H9 (cell line): ENCODE measurements around the gene CFAP57. TPM values are rescaled to one million over a fixed set of nuclear protein-coding genes. Genes with fewer than 3 reads are reported as not detected.

Source experiments
- DNase-seq: peaks from one replicate; pipeline ENCODE4 v3.0.0-alpha.2; 2017
- H2AFZ ChIP-seq: one replicate; pipeline ENCODE4 v1.6.1; 2013; ENCODE audit warnings: mild to moderate bottlenecking, low read length, control low read depth, moderate library complexity
- H2AK5ac ChIP-seq: 2 replicates; pipeline ENCODE4 v1.6.1; 2013; ENCODE audit warnings: low read length, control low read depth, mixed read lengths; ENCODE audit not compliant: insufficient read length
- H2BK120ac ChIP-seq: one replicate; pipeline ENCODE4 v1.6.1; 2013; ENCODE audit warnings: low read depth, mild to moderate bottlenecking, low read length, control low read depth, inconsistent platforms; ENCODE audit not compliant: poor library complexity, severe bottlenecking
- H2BK12ac ChIP-seq: 2 replicates; pipeline ENCODE4 v1.6.1; 2013; ENCODE audit warnings: low read length, control low read depth, mixed read lengths, low read depth; ENCODE audit not compliant: insufficient read length
- H2BK15ac ChIP-seq: 2 replicates; pipeline ENCODE4 v1.6.1; 2013; ENCODE audit warnings: low read depth, low read length, control low read depth
- H2BK20ac ChIP-seq: one replicate; pipeline ENCODE4 v1.6.1; 2013; ENCODE audit warnings: low read depth, mild to moderate bottlenecking, low read length, control low read depth, inconsistent platforms; ENCODE audit not compliant: poor library complexity, severe bottlenecking
- H2BK5ac ChIP-seq: 2 replicates; pipeline ENCODE4 v1.6.1; 2013; ENCODE audit warnings: low read length, control low read depth, mixed read lengths; ENCODE audit not compliant: insufficient read length
- H3K14ac ChIP-seq: 2 replicates; pipeline ENCODE4 v1.6.1; 2013; ENCODE audit warnings: low read length, control low read depth; ENCODE audit not compliant: insufficient read depth
- H3K18ac ChIP-seq: 2 replicates; pipeline ENCODE4 v1.6.1; 2013; ENCODE audit warnings: low read depth, mild to moderate bottlenecking, mixed read lengths, low read length, control low read depth; ENCODE audit not compliant: insufficient read length
- H3K23ac ChIP-seq: 2 replicates; pipeline ENCODE4 v1.6.1; 2013; ENCODE audit warnings: low read length, control low read depth, mixed read lengths, low read depth; ENCODE audit not compliant: insufficient read length
- H3K23me2 ChIP-seq: 2 replicates; pipeline ENCODE4 v1.6.1; 2013; ENCODE audit warnings: low read depth, mild to moderate bottlenecking, mixed read lengths, low read length, control low read depth; ENCODE audit not compliant: insufficient read length, poor library complexity, severe bottlenecking
- H3K27ac ChIP-seq: 2 replicates; pipeline ENCODE4 v1.5.1; 2013; ENCODE audit warnings: low read length, control low read depth, mixed read lengths, low read depth; ENCODE audit not compliant: insufficient read length
- H3K27me3 ChIP-seq: 2 replicates; pipeline ENCODE4 v1.6.1; 2013; ENCODE audit warnings: low read length, control low read depth, inconsistent platforms; ENCODE audit not compliant: insufficient read depth
- H3K4ac ChIP-seq: 2 replicates; pipeline ENCODE4 v1.6.1; 2013; ENCODE audit warnings: low read depth, mild to moderate bottlenecking, control low read depth, inconsistent platforms, low read length, moderate library complexity
- H3K4me1 ChIP-seq: 2 replicates; pipeline ENCODE4 v1.6.1; 2013; ENCODE audit warnings: low read length, control low read depth, inconsistent platforms; ENCODE audit not compliant: insufficient read depth
- H3K4me2 ChIP-seq: 2 replicates; pipeline ENCODE4 v1.6.1; 2013; ENCODE audit warnings: low read length, control low read depth, mixed read lengths; ENCODE audit not compliant: insufficient read length, insufficient read depth
- H3K56ac ChIP-seq: 2 replicates; pipeline ENCODE4 v1.6.1; 2013; ENCODE audit warnings: low read depth, mild to moderate bottlenecking, mixed read lengths, low read length, control low read depth; ENCODE audit not compliant: insufficient read length
- H3K79me1 ChIP-seq: 2 replicates; pipeline ENCODE4 v1.6.1; 2013; ENCODE audit warnings: low read depth, mild to moderate bottlenecking, moderate library complexity, low read length, control low read depth, inconsistent platforms; ENCODE audit not compliant: insufficient read depth, poor library complexity, severe bottlenecking
- H3K79me2 ChIP-seq: 2 replicates; pipeline ENCODE4 v1.6.1; 2013; ENCODE audit warnings: low read length, control low read depth, inconsistent platforms; ENCODE audit not compliant: insufficient read depth
- H3K9ac ChIP-seq: 2 replicates; pipeline ENCODE4 v1.6.1; 2013; ENCODE audit warnings: low read length, control low read depth, mixed read lengths; ENCODE audit not compliant: insufficient read length; ENCODE audit errors: extremely low read depth
- H3K9me3 ChIP-seq: one replicate; pipeline ENCODE4 v1.6.1; 2013; ENCODE audit warnings: low read depth, low read length, inconsistent platforms; ENCODE audit not compliant: control insufficient read depth
- H3T11ph ChIP-seq: one replicate; pipeline ENCODE4 v1.6.1; 2013; ENCODE audit warnings: mild to moderate bottlenecking, low read length, control low read depth, inconsistent platforms
- H4K20me1 ChIP-seq: one replicate; pipeline ENCODE4 v1.6.1; 2013; ENCODE audit not compliant: control insufficient read depth, insufficient read length, insufficient read depth
- H4K5ac ChIP-seq: 2 replicates; pipeline ENCODE4 v1.6.1; 2013; ENCODE audit warnings: low read depth, mild to moderate bottlenecking, mixed read lengths, low read length, control low read depth; ENCODE audit not compliant: insufficient read length
- H4K8ac ChIP-seq: replicated peaks from 2 replicates; pipeline ENCODE4 v1.6.1; 2013; ENCODE audit warnings: low read length, control low read depth, mixed read lengths, low read depth; ENCODE audit not compliant: insufficient read length
- H4K91ac ChIP-seq: 2 replicates; pipeline ENCODE4 v1.6.1; 2013; ENCODE audit warnings: low read depth, mild to moderate bottlenecking, moderate library complexity, mixed read lengths, low read length, control low read depth; ENCODE audit not compliant: insufficient read length
- H3K27ac Mint-ChIP-seq, 3 experiments: 2 replicates in 2 of 3; 3 replicates in 1 of 3; pipeline ENCODE4 v1.8.0; 2020 to 2021; ENCODE audit warnings: mixed read lengths in 3 of 3, mild to moderate bottlenecking in 1 of 3, moderate library complexity in 1 of 3
- H3K27me3 Mint-ChIP-seq: 2 replicates; pipeline ENCODE4 v1.8.0; 2021; ENCODE audit warnings: low read depth, mild to moderate bottlenecking, moderate library complexity, mixed read lengths
- H3K36me3 Mint-ChIP-seq, 3 experiments: 2 replicates in 2 of 3; 3 replicates in 1 of 3; pipeline ENCODE4 v1.8.0; 2020 to 2021; ENCODE audit warnings: low read depth in 3 of 3, mixed read lengths in 3 of 3; ENCODE audit not compliant: insufficient read depth in 1 of 3
- H3K4me1 Mint-ChIP-seq, 2 experiments: 2 replicates each; pipeline ENCODE4 v1.8.0; 2020; ENCODE audit warnings: mixed read lengths in 2 of 2
- H3K4me3 Mint-ChIP-seq, 2 experiments: 2 replicates in 1 of 2; 3 replicates in 1 of 2; pipeline ENCODE4 v1.8.0; 2020 to 2021; ENCODE audit warnings: mild to moderate bottlenecking in 2 of 2, mixed read lengths in 2 of 2, moderate library complexity in 1 of 2
- H3K9me3 Mint-ChIP-seq, 2 experiments: 2 replicates in 1 of 2; 3 replicates in 1 of 2; pipeline ENCODE4 v1.8.0; 2020; ENCODE audit warnings: mild to moderate bottlenecking in 2 of 2, mixed read lengths in 2 of 2, moderate library complexity in 1 of 2
- WGBS: extraction: QIAGEN DNeasy Blood & Tissue Kit; methylation state at CpG from one replicate; pipeline ENCODE4 v1.1.7; 2013; ENCODE audit warnings: missing lambda C conversion rate, low lambda C conversion rate, mixed read lengths; ENCODE audit not compliant: insufficient read length; ENCODE audit errors: extremely low coverage; 5-methylcytosine and 5-hydroxymethylcytosine counted together
- total RNA-seq: library from RNA; stranded (reverse); gene quantifications from 2 replicates; pipeline ENCODE4 v1.2.1, GENCODE V29; 2021
- TF ChIP-seq, protein P1 (sequence below): fragments of 200-600 bp; sonication (generic); conservative IDR thresholded peaks from 3 replicates; pipeline ENCODE4 v1.8.0; 2021; ENCODE audit warnings: antibody characterized with exemption, mild to moderate bottlenecking

CFAP57 gene
- total RNA-seq, 1 experiment from 2014 or later: 0.33 TPM

GRCh38 chr1:43206600-43207228, 34.6 kb downstream of the CFAP57 start:
- H3K56ac ChIP-seq: no peak overlapping the region
- peak; percentile 94 for DNase-seq
- H2BK120ac ChIP-seq: no peak overlapping the region
- peaks cover 2 to 3% of the 10 kb centered on the region in 2 experiments; a peak in 2 of 5 replicates for H3K9me3 Mint-ChIP-seq
- no CpG with 5 or more reads among the region's 10 CpGs for WGBS
- H3K27ac ChIP-seq: peak overlapping the region; percentile 98
- peak overlapping the region in 2 of 3 experiments; percentile 45 to 83; a peak in 5 of 7 replicates for H3K27ac Mint-ChIP-seq
- H3K4me3 Mint-ChIP-seq: no peak overlapping the region; a peak in 1 of 5 replicates
- peak overlapping the region; percentile 22 for H3K4me2 ChIP-seq
- peak overlapping the region; percentile 0 for H3K9ac ChIP-seq
- H3K23ac ChIP-seq: no peak overlapping the region
- no peak overlapping the region for H2AFZ ChIP-seq
- no peak overlapping the region for H2BK15ac ChIP-seq
- no peaks in the 10 kb centered on the region for H3K23me2 ChIP-seq
- H3T11ph ChIP-seq: no peak overlapping the region
- H4K20me1 ChIP-seq: no peaks in the 10 kb centered on the region
- H3K4ac ChIP-seq: no peak overlapping the region
- no peak overlapping the region for H2AK5ac ChIP-seq
- peaks cover 15 to 22% of the 10 kb centered on the region in 2 experiments for H3K4me1 Mint-ChIP-seq
- no peak overlapping the region; the same call in 1 of the 2 replicates for H3K14ac ChIP-seq
- no peaks in the 10 kb centered on the region; a peak in 1 of 7 replicates for H3K36me3 Mint-ChIP-seq
- peaks cover 8% of the 10 kb centered on the region; the same call in 1 of the 2 replicates for H3K4me1 ChIP-seq
- peak overlapping the region; percentile 58 for H3K18ac ChIP-seq
- no peak overlapping the region for H2BK20ac ChIP-seq
- TF ChIP-seq, protein P1, sequence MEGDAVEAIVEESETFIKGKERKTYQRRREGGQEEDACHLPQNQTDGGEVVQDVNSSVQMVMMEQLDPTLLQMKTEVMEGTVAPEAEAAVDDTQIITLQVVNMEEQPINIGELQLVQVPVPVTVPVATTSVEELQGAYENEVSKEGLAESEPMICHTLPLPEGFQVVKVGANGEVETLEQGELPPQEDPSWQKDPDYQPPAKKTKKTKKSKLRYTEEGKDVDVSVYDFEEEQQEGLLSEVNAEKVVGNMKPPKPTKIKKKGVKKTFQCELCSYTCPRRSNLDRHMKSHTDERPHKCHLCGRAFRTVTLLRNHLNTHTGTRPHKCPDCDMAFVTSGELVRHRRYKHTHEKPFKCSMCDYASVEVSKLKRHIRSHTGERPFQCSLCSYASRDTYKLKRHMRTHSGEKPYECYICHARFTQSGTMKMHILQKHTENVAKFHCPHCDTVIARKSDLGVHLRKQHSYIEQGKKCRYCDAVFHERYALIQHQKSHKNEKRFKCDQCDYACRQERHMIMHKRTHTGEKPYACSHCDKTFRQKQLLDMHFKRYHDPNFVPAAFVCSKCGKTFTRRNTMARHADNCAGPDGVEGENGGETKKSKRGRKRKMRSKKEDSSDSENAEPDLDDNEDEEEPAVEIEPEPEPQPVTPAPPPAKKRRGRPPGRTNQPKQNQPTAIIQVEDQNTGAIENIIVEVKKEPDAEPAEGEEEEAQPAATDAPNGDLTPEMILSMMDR: no peak
- H3K9me3 ChIP-seq: no peaks in the 10 kb centered on the region
- H3K79me2 ChIP-seq: no peaks in the 10 kb centered on the region
- no peak overlapping the region for H2BK12ac ChIP-seq
- no peaks in the 10 kb centered on the region for H3K27me3 ChIP-seq
- no peak overlapping the region for H4K91ac ChIP-seq
- H2BK5ac ChIP-seq: peak overlapping the region; percentile 46
- H4K5ac ChIP-seq: peak overlapping the region; percentile 17
- no peaks in the 10 kb centered on the region for H3K27me3 Mint-ChIP-seq
- H3K79me1 ChIP-seq: no peaks in the 10 kb centered on the region
- no peak overlapping the region for H4K8ac ChIP-seq
